Activated T-helper 1 cell treated with anti-CD3 and anti-CD28 coated beads, Interleukin-12 subunit alpha, Interleukin-12 subunit beta, Interleukin-2, Interleukin-4 antibody, amounts not matched to agents 30 ng/mL and 10 ng/mL and 1 ng/mL, durations not matched to agents 14 hours and 24 hours and 36 hours (primary cell): ENCODE data around the gene CDO1. TPM values are rescaled to one million over a fixed set of nuclear protein-coding genes. Genes with fewer than 3 reads are reported as not detected.

Experiments used
- DNase-seq: peaks from one replicate; pipeline ENCODE4 v3.0.0; 2021; ENCODE audit warnings: low spot score
- H3K27ac Mint-ChIP-seq: one replicate; pipeline ENCODE4 v1.8.0; 2021; ENCODE audit warnings: mild to moderate bottlenecking, mixed read lengths
- H3K27me3 Mint-ChIP-seq: one replicate; pipeline ENCODE4 v1.8.0; 2022; ENCODE audit warnings: mild to moderate bottlenecking, moderate library complexity, mixed read lengths; ENCODE audit not compliant: insufficient read depth
- H3K36me3 Mint-ChIP-seq: one replicate; pipeline ENCODE4 v1.8.0; 2021; ENCODE audit warnings: low read depth, mixed read lengths
- H3K4me1 Mint-ChIP-seq: one replicate; pipeline ENCODE4 v1.8.0; 2021; ENCODE audit warnings: low read depth, mixed read lengths
- H3K4me3 Mint-ChIP-seq: one replicate; pipeline ENCODE4 v1.8.0; 2021; ENCODE audit warnings: mild to moderate bottlenecking, moderate library complexity, mixed read lengths
- H3K9me3 Mint-ChIP-seq: one replicate; pipeline ENCODE4 v1.8.0; 2021; ENCODE audit warnings: mixed read lengths
- intact Hi-C: fragments of 100-400 bp; cut with micrococcal nuclease; formaldehyde crosslinking; loops from one replicate; pipeline ENCODE4 v1.15.1; 2024
- total RNA-seq: library from RNA; stranded (reverse); gene quantifications from 2 replicates; pipeline ENCODE4 v1.2.3, GENCODE V29; 2022

Gene CDO1
- 0.49 and 0.66 TPM in 2 replicates for total RNA-seq

- Mint-ChIP-seq H3K4me3 (peak within 1 kb of the TSS; percentile 74), H3K4me1 (peaks cover 30% of the 10 kb centered on the region), H3K27me3 (peaks cover 74% of the 10 kb centered on the region), H3K27ac (no peak within 1 kb of the TSS), H3K36me3 (no peaks in the 10 kb centered on the region), H3K9me3 (no peaks in the 10 kb centered on the region)
- intact Hi-C loops = loop anchor here (5.0 kb wide), 1 partner anchor 761 kb away; no protein-coding TSS in a partner anchor
- no peak for DNase-seq
Measured at GRCh38 chr5:115816226-115817081, at the start of gene CDO1. TSS of gene CDO1 (minus strand) at chr5:115816659. CDS start at chr5:115816397, 262 bp downstream.

GRCh38 chr5:115859378-115859777 lies 42.9 kb upstream of the CDO1 start:
- Mint-ChIP-seq H3K4me3 (no peak overlapping the region), H3K36me3 (no peaks in the 10 kb centered on the region), H3K27me3 (peaks cover 4% of the 10 kb centered on the region), H3K4me1 (peaks cover 10% of the 10 kb centered on the region), H3K27ac (no peak overlapping the region), H3K9me3 (peaks cover 1% of the 10 kb centered on the region)
- intact Hi-C loops = no loop called here
- no peak for DNase-seq

- Mint-ChIP-seq H3K9me3 (peaks cover 7% of the 10 kb centered on the region), H3K36me3 (no peaks in the 10 kb centered on the region), H3K27ac (no peak overlapping the region), H3K4me1 (peaks cover 12% of the 10 kb centered on the region), H3K4me3 (no peak overlapping the region), H3K27me3 (peaks cover 4% of the 10 kb centered on the region)
- intact Hi-C loops = no loop called here
- no peak for DNase-seq
Measured at GRCh38 chr5:115858396-115858795, 41.9 kb upstream of the CDO1 start.

- no peaks in the 10 kb centered on the region for H3K36me3 Mint-ChIP-seq
- H3K4me1 Mint-ChIP-seq = peaks cover 17% of the 10 kb centered on the region
- no peak overlapping the region for H3K27ac Mint-ChIP-seq
Measured at GRCh38 chr5:115857626-115858349, 41.3 kb upstream of the CDO1 start.

GRCh38 chr5:115857057-115857479 lies 40.6 kb upstream of the CDO1 start:
- peaks cover 17% of the 10 kb centered on the region for H3K4me1 Mint-ChIP-seq
- peaks cover 4% of the 10 kb centered on the region for H3K27me3 Mint-ChIP-seq
- H3K9me3 Mint-ChIP-seq = peaks cover 10% of the 10 kb centered on the region
- intact Hi-C loops = no loop called here
- no peak overlapping the region for H3K27ac Mint-ChIP-seq
- no peak for DNase-seq
- no peak overlapping the region for H3K4me3 Mint-ChIP-seq
- no peaks in the 10 kb centered on the region for H3K36me3 Mint-ChIP-seq

More at GRCh38 chr5:115857626-115858349, 41.3 kb upstream of the CDO1 start:
- peaks cover 4% of the 10 kb centered on the region for H3K27me3 Mint-ChIP-seq
- no peak overlapping the region for H3K4me3 Mint-ChIP-seq
- DNase-seq = no peak
- peaks cover 10% of the 10 kb centered on the region for H3K9me3 Mint-ChIP-seq
- intact Hi-C loops = no loop called here

- Mint-ChIP-seq H3K27ac (no peak overlapping the region), H3K4me3 (no peak overlapping the region), H3K9me3 (peaks cover 10% of the 10 kb centered on the region), H3K27me3 (peaks cover 4% of the 10 kb centered on the region), H3K36me3 (no peaks in the 10 kb centered on the region), H3K4me1 (peaks cover 17% of the 10 kb centered on the region)
- intact Hi-C loops = no loop called here
- no peak for DNase-seq
Measured at GRCh38 chr5:115855959-115856358, 39.5 kb upstream of the CDO1 start.

- H3K27me3 Mint-ChIP-seq = peaks cover 4% of the 10 kb centered on the region
- H3K9me3 Mint-ChIP-seq = peaks cover 10% of the 10 kb centered on the region
- intact Hi-C loops = no loop called here
- no peak overlapping the region for H3K4me3 Mint-ChIP-seq
- H3K27ac Mint-ChIP-seq = no peak overlapping the region
- no peak for DNase-seq
- H3K36me3 Mint-ChIP-seq = no peaks in the 10 kb centered on the region
- peaks cover 17% of the 10 kb centered on the region for H3K4me1 Mint-ChIP-seq
Measured at GRCh38 chr5:115854139-115854538, 37.7 kb upstream of the CDO1 start.

- intact Hi-C loops = no loop called here
- no peaks in the 10 kb centered on the region for H3K27me3 Mint-ChIP-seq
- H3K4me3 Mint-ChIP-seq = no peak overlapping the region
- H3K4me1 Mint-ChIP-seq = peaks cover 7% of the 10 kb centered on the region
- H3K9me3 Mint-ChIP-seq = peaks cover 10% of the 10 kb centered on the region
- no peak overlapping the region for H3K27ac Mint-ChIP-seq
- DNase-seq = no peak
- H3K36me3 Mint-ChIP-seq = no peaks in the 10 kb centered on the region
Measured at GRCh38 chr5:115850744-115851416, 34.4 kb upstream of the CDO1 start.

- H3K27ac Mint-ChIP-seq = no peak overlapping the region
- DNase-seq = no peak
- H3K4me3 Mint-ChIP-seq = no peak overlapping the region
- H3K36me3 Mint-ChIP-seq = no peaks in the 10 kb centered on the region
- H3K27me3 Mint-ChIP-seq = no peaks in the 10 kb centered on the region
- H3K4me1 Mint-ChIP-seq = peaks cover 13% of the 10 kb centered on the region
- intact Hi-C loops = no loop called here
- H3K9me3 Mint-ChIP-seq = peaks cover 10% of the 10 kb centered on the region
Measured at GRCh38 chr5:115849258-115849798, 32.9 kb upstream of the CDO1 start.

- Mint-ChIP-seq H3K36me3 (no peaks in the 10 kb centered on the region), H3K4me3 (no peak overlapping the region), H3K27ac (no peak overlapping the region), H3K4me1 (peaks cover 24% of the 10 kb centered on the region), H3K9me3 (no peaks in the 10 kb centered on the region), H3K27me3 (no peaks in the 10 kb centered on the region)
- DNase-seq = no peak
- intact Hi-C loops = no loop called here
Measured at GRCh38 chr5:115847290-115847689, 30.8 kb upstream of the CDO1 start.

- Mint-ChIP-seq H3K27me3 (no peaks in the 10 kb centered on the region), H3K36me3 (peaks cover 10% of the 10 kb centered on the region), H3K4me1 (peaks cover 36% of the 10 kb centered on the region), H3K9me3 (no peaks in the 10 kb centered on the region), H3K4me3 (no peak overlapping the region), H3K27ac (no peak overlapping the region)
- intact Hi-C loops = no loop called here
- DNase-seq = no peak
Measured at GRCh38 chr5:115844321-115844817, 27.9 kb upstream of the CDO1 start.

GRCh38 chr5:115843444-115844130 lies 27.1 kb upstream of the CDO1 start:
- intact Hi-C loops = no loop called here
- no peaks in the 10 kb centered on the region for H3K27me3 Mint-ChIP-seq
- peaks cover 17% of the 10 kb centered on the region for H3K36me3 Mint-ChIP-seq
- H3K4me1 Mint-ChIP-seq = peaks cover 44% of the 10 kb centered on the region
- peak overlapping the region; percentile 93 for H3K4me3 Mint-ChIP-seq
- H3K9me3 Mint-ChIP-seq = no peaks in the 10 kb centered on the region
- no peak overlapping the region for H3K27ac Mint-ChIP-seq
- DNase-seq = no peak
